ENCODE results near the gene IRGQ.
"Not testable (repeated sequence)": the region's sequence is repeated elsewhere in the genome, so short reads cannot be mapped to it uniquely, and the experiment has no call there.

IRGQ gene

GRCh38 chr19:43597876-43598275 is 1.9 kb upstream of the IRGQ start:
- DNase-seq: no peak

GRCh38 chr19:43596842-43597461 is 1.0 kb upstream of the IRGQ start:
- DNase-seq: no peak

GRCh38 chr19:43595605-43595998 is 332 bp downstream of the IRGQ start:
- no peak for DNase-seq

GRCh38 chr19:43594710-43595604 is 977 bp downstream of the IRGQ start:
- DNase-seq: peak; percentile 78

GRCh38 chr19:43594081-43594697 is 1.7 kb downstream of the IRGQ start:
- no peak for DNase-seq

GRCh38 chr19:43592800-43593350 is 3.1 kb downstream of the IRGQ start:
- DNase-seq: no peak

GRCh38 chr19:43591904-43592772 is 3.8 kb downstream of the IRGQ start:
- DNase-seq: no peak

GRCh38 chr19:43589678-43590077 is 6.3 kb downstream of the IRGQ start:
- DNase-seq: no peak

- DNase-seq: no peak
Measured at GRCh38 chr19:43589277-43589676, 6.7 kb downstream of the IRGQ start.

- not testable (repeated sequence) for DNase-seq
Measured at GRCh38 chr19:43587029-43587428, 8.9 kb downstream of the IRGQ start.

- no peak for DNase-seq
Measured at GRCh38 chr19:43586346-43586745, 9.6 kb downstream of the IRGQ start.

- no peak for DNase-seq
Measured at GRCh38 chr19:43584484-43584883, 11.4 kb downstream of the IRGQ start.

- no peak for DNase-seq
Measured at GRCh38 chr19:43582495-43582894, 13.4 kb downstream of the IRGQ start.

GRCh38 chr19:43581467-43581866 is 14.5 kb downstream of the IRGQ start:
- DNase-seq: no peak

GRCh38 chr19:43578787-43579186 is 17.1 kb downstream of the IRGQ start:
- DNase-seq: no peak

GRCh38 chr19:43575955-43576878 is 19.7 kb downstream of the IRGQ start:
- DNase-seq: no peak

GRCh38 chr19:43575156-43575950 is 20.6 kb downstream of the IRGQ start, which contains the start of the genes PINLYP and XRCC1:
Gene PINLYP, plus strand, starts transcription at chr19:43575801. Its CDS starts 1,391 bp downstream, at chr19:43577192.
Gene XRCC1, minus strand, starts transcription at chr19:43575527. Its CDS starts 69 bp downstream, at chr19:43575458.
- DNase-seq: peak; percentile 93

GRCh38 chr19:43574424-43575155 is 21.3 kb downstream of the IRGQ start:
- no peak for DNase-seq

GRCh38 chr19:43572171-43572588 is 23.8 kb downstream of the IRGQ start:
- DNase-seq: no peak
